K562 (cell line): ENCODE data around the gene SMCO1.
"Not testable (repeated sequence)": the region's sequence is repeated elsewhere in the genome, so short reads cannot be mapped to it uniquely, and the experiment has no call there.

Experiments used
- CHD2 ChIP-seq: IDR thresholded peaks from 2 replicates; pipeline ENCODE4 v1.6.1; 2011; ENCODE audit warnings: low read depth, low read length
- CREM ChIP-seq: IDR thresholded peaks from 2 replicates; pipeline ENCODE4 v1.6.1; 2014; ENCODE audit warnings: antibody characterized with exemption, low read depth
- FOSL1 ChIP-seq: fragments of 200-800 bp; sonication (Bioruptor generic); conservative IDR thresholded peaks from 2 replicates; pipeline ENCODE4 v1.6.1; 2016; ENCODE audit warnings: missing genetic modification characterization, missing compliant biosample characterization
- FOXJ3 ChIP-seq: sonication (generic); formaldehyde crosslinking; IDR thresholded peaks from 2 replicates; pipeline ENCODE4 v1.4.0; 2020; ENCODE audit warnings: mild to moderate bottlenecking, missing genetic modification reagents
- FOXK1 ChIP-seq: sonication (generic); formaldehyde crosslinking; IDR thresholded peaks from 2 replicates; pipeline ENCODE4 v1.8.0; 2022; ENCODE audit warnings: missing genetic modification reagents, mild to moderate bottlenecking, borderline replicate concordance
- MYC ChIP-seq, 2 experiments: fragments of 250-450 bp in 1 of 2; sonication (Bioruptor Pico) in 1 of 2; IDR thresholded peaks; 2 replicates each; pipeline versions ENCODE4 v1.5.1 to v1.6.1; 2012 to 2021; ENCODE audit warnings: low read depth in 2 of 2, borderline replicate concordance in 1 of 2, improper control_type of control experiment in 1 of 2, low read length in 1 of 2, mild to moderate bottlenecking in 1 of 2, moderate library complexity in 1 of 2
- POLR2A ChIP-seq: fragments of 450-650 bp; conservative IDR thresholded peaks from 2 replicates; pipeline ENCODE4 v1.6.1; 2016
- RAD21 ChIP-seq, 2 experiments: fragments of 250-450 bp in 1 of 2; fragments of 450-650 bp in 1 of 2; sonication (Bioruptor Pico) in 1 of 2; formaldehyde crosslinking in 1 of 2; IDR thresholded peaks in 1 of 2; conservative IDR thresholded peaks in 1 of 2; 2 replicates each; pipeline versions ENCODE4 v1.4.0 to v1.8.0; 2020 to 2022; ENCODE audit warnings: mild to moderate bottlenecking in 2 of 2, moderate library complexity in 1 of 2
- WHSC1 ChIP-seq: IDR thresholded peaks from one replicate; pipeline ENCODE4 v1.6.1; 2012; ENCODE audit warnings: low read length, control low read depth, inconsistent platforms
- ZKSCAN3 ChIP-seq: fragments of 250-450 bp; sonication (Bioruptor Pico); IDR thresholded peaks from 2 replicates; pipeline ENCODE4 v1.4.0; 2020
- ZNF644 ChIP-seq: fragments of 200-800 bp; sonication (Bioruptor generic); IDR thresholded peaks from 2 replicates; pipeline ENCODE4 v1.6.1; 2016; ENCODE audit warnings: low read depth, missing genetic modification characterization, missing compliant biosample characterization
- TF ChIP-seq, protein P1 (sequence below), 3 experiments: IDR thresholded peaks in 2 of 3; conservative IDR thresholded peaks in 1 of 3; 2 replicates each; pipeline ENCODE4 v1.5.1; 2011 to 2012; ENCODE audit warnings: low read length in 3 of 3, mild to moderate bottlenecking in 3 of 3, control low read depth in 2 of 3, improper control_type of control experiment in 1 of 3, inconsistent platforms in 1 of 3, low read depth in 1 of 3, mixed read lengths in 1 of 3, moderate library complexity in 1 of 3; ENCODE audit not compliant: insufficient read depth in 2 of 3
- TF ChIP-seq, protein P2 (sequence below): fragments of 200-400 bp; formaldehyde crosslinking; IDR thresholded peaks from 2 replicates; pipeline ENCODE4 v1.6.1; 2017; ENCODE audit warnings: mild to moderate bottlenecking, low read depth, low read length, moderate library complexity
- TF ChIP-seq, protein P3 (sequence below), 3 experiments: fragments of 200-800 bp in 1 of 3; sonication (Bioruptor generic) in 1 of 3; sonication (generic) in 1 of 3; formaldehyde crosslinking in 1 of 3; IDR thresholded peaks; 2 replicates each; pipeline versions ENCODE4 v1.6.1 to v1.8.0; 2016 to 2022; ENCODE audit warnings: mild to moderate bottlenecking in 2 of 3, missing compliant biosample characterization in 2 of 3, missing genetic modification characterization in 2 of 3, missing genetic modification reagents in 1 of 3

DNA sequence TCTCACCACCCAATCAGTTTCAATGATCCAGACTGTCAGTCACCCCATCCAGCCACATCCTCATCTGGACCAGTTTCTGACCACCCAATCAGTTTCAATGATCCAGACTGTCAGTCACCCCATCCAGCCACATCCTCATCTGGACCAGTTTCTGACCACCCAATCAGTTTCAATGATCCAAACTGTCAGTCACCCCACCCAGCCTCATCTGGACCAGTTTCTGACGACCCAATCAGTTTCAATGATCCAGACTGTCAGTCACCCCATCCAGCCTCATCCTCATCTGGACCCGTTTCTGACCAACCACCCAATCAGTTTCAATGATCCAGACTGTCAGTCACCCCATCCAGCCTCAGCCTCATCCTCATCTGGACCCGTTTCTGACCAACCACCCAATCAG lies 45.0 kb downstream of the SMCO1 start:
- TF ChIP-seq, protein P1, sequence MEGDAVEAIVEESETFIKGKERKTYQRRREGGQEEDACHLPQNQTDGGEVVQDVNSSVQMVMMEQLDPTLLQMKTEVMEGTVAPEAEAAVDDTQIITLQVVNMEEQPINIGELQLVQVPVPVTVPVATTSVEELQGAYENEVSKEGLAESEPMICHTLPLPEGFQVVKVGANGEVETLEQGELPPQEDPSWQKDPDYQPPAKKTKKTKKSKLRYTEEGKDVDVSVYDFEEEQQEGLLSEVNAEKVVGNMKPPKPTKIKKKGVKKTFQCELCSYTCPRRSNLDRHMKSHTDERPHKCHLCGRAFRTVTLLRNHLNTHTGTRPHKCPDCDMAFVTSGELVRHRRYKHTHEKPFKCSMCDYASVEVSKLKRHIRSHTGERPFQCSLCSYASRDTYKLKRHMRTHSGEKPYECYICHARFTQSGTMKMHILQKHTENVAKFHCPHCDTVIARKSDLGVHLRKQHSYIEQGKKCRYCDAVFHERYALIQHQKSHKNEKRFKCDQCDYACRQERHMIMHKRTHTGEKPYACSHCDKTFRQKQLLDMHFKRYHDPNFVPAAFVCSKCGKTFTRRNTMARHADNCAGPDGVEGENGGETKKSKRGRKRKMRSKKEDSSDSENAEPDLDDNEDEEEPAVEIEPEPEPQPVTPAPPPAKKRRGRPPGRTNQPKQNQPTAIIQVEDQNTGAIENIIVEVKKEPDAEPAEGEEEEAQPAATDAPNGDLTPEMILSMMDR (IDR thresholded peaks at IDR 0.05 in 2 of 3, conservative IDR thresholded peaks at IDR 0.05 in 1 of 3; ENCODE audit: insufficient read depth in 2 of 3, low read depth in 1 of 3, low read length in 3 of 3): not testable (repeated sequence)
- TF ChIP-seq MYC (IDR thresholded peaks at IDR 0.05; ENCODE audit: low read depth, low read length); MYC (CRISPR knock-in tag; IDR thresholded peaks at IDR 0.05; ENCODE audit: borderline replicate concordance, low read depth); ZNF644 (tag); FOXK1 (CRISPR knock-in tag); ZKSCAN3 (CRISPR knock-in tag); CHD2; WHSC1; POLR2A; FOXJ3; FOSL1; CREM; RAD21 (CRISPR knock-in tag; conservative IDR thresholded peaks at IDR 0.05 in 1 of 2, IDR thresholded peaks at IDR 0.05 in 1 of 2): not testable (repeated sequence)
- TF ChIP-seq, protein P2, sequence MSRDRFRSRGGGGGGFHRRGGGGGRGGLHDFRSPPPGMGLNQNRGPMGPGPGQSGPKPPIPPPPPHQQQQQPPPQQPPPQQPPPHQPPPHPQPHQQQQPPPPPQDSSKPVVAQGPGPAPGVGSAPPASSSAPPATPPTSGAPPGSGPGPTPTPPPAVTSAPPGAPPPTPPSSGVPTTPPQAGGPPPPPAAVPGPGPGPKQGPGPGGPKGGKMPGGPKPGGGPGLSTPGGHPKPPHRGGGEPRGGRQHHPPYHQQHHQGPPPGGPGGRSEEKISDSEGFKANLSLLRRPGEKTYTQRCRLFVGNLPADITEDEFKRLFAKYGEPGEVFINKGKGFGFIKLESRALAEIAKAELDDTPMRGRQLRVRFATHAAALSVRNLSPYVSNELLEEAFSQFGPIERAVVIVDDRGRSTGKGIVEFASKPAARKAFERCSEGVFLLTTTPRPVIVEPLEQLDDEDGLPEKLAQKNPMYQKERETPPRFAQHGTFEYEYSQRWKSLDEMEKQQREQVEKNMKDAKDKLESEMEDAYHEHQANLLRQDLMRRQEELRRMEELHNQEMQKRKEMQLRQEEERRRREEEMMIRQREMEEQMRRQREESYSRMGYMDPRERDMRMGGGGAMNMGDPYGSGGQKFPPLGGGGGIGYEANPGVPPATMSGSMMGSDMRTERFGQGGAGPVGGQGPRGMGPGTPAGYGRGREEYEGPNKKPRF: not testable (repeated sequence)
- TF ChIP-seq, protein P3, sequence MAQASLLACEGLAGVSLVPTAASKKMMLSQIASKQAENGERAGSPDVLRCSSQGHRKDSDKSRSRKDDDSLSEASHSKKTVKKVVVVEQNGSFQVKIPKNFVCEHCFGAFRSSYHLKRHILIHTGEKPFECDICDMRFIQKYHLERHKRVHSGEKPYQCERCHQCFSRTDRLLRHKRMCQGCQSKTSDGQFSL (CRISPR knock-in tag; IDR thresholded peaks at IDR 0.05): not testable (repeated sequence)
- TF ChIP-seq, protein P3 (tag; IDR thresholded peaks at IDR 0.05): not testable (repeated sequence)
